Measurements from ENCODE around the gene UBE2Q1.

DNA sequence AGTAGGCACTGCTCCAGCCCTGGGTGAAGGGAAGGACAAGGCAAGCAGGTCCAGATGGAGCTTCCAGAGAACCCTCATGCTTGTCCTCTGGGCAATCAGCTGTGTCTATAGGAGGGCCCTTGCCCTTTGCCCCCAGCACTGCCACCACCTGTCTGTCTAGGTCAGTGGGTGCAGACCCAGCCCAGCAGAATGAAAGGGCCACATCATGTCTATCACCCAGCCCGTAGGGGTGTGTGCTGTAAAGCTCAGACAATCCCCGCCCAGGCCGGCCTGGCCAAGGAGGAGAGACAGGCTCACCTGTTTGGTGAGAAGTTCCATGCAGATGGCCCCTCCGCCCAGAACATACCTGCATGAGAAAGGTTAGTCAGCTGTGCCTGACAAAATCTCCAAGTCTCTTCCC lies 7.0 kb downstream of the UBE2Q1 start:
- TF ChIP-seq POLR2A (IDR thresholded peaks at IDR 0.05) (no peak), POLR2AphosphoS5 (IDR thresholded peaks at IDR 0.05) (no peak)
- TF ChIP-seq, protein P1, sequence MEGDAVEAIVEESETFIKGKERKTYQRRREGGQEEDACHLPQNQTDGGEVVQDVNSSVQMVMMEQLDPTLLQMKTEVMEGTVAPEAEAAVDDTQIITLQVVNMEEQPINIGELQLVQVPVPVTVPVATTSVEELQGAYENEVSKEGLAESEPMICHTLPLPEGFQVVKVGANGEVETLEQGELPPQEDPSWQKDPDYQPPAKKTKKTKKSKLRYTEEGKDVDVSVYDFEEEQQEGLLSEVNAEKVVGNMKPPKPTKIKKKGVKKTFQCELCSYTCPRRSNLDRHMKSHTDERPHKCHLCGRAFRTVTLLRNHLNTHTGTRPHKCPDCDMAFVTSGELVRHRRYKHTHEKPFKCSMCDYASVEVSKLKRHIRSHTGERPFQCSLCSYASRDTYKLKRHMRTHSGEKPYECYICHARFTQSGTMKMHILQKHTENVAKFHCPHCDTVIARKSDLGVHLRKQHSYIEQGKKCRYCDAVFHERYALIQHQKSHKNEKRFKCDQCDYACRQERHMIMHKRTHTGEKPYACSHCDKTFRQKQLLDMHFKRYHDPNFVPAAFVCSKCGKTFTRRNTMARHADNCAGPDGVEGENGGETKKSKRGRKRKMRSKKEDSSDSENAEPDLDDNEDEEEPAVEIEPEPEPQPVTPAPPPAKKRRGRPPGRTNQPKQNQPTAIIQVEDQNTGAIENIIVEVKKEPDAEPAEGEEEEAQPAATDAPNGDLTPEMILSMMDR (IDR thresholded peaks at IDR 0.05) = no peak
